Measurements from ENCODE around the gene CUL7. TPM values are rescaled to one million over a fixed set of nuclear protein-coding genes. Genes with fewer than 3 reads are reported as not detected.

The CUL7 gene
- total and polyA plus RNA-seq, 4 experiments from 2014 or later = 2.1 to 13.9 (median 8.8) TPM

DNA sequence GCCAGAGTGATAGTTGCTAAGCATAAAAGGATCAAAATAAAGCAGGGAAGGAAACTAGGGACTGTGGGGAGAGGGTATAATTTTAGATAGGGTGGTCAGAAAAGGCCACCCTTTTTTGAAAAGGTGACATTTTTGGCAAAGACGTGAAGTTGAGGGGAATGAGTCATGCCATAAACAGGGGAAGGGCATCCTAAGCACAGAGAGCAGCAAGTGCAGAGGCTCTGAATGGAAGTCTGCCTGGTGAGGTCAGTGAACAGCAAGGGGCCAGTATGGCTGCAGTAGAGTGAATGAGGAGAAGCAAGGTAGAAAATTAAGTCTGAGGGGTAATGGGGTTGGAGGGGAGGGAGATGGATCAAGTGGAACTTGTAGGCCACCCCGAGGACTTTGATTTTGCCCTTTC lies 8.2 kb upstream of the CUL7 start:
- H3K27ac Mint-ChIP-seq = peak overlapping the region in 2 of 7 donors; percentile 9 to 98

GRCh38 chr6:43060755-43061633 lies 7.3 kb upstream of the CUL7 start:
- Histone ChIP-seq H3K9me3 (ENCODE audit: control insufficient read depth in 1 of 2, low read length in 2 of 2) (no peaks in the 10 kb centered on the region), H3K4me3 (ENCODE audit: low read length in 2 of 2) (no peak overlapping the region), H3K27ac (ENCODE audit: low read depth, low read length) (no peak overlapping the region), H3K27me3 (ENCODE audit: insufficient read depth, low read length) (no peaks in the 10 kb centered on the region), H3K36me3 (ENCODE audit: insufficient read depth, low read length) (peaks cover 8% of the 10 kb centered on the region), H3K4me1 (ENCODE audit: insufficient read depth, low read length) (peaks cover 22% of the 10 kb centered on the region)
- Mint-ChIP-seq H3K27me3 (no peaks in the 10 kb centered on the region), H3K9me3 (no peaks in the 10 kb centered on the region), H3K27ac (peak overlapping the region; percentile 83 to 99 (median 94)), H3K36me3 (peaks cover 33 to 51% of the 10 kb centered on the region in 2 donors), H3K4me3 (peak overlapping the region; percentile 94 to 99 (median 97)), H3K4me1 (peaks cover 25 to 42% (median 34%) of the 10 kb centered on the region in 4 donors)
- POLR2A ChIA-PET (ENCODE audit: partially characterized antibody) = interaction anchor here (1.5 to 3.1 kb wide), 5 partner anchors 39 to 132 kb away, joined by 4 to 32 read pairs (median 8); partner anchors contain the start of genes CNPY3, PEX6 and RRP36
- DNase-seq = no peak
- CTCF ChIA-PET (ENCODE audit: partially characterized antibody) = interaction anchor here (0.9 kb wide), 1 partner anchor 39 kb away, joined by 3 read pairs; the partner anchor contains the start of gene RRP36
- intact Hi-C loops (cut with micrococcal nuclease) = no loop called here

More for the DNA sequence above, 8.2 kb upstream of the CUL7 start:
- H3K36me3 ChIP-seq (ENCODE audit: insufficient read depth, low read length) = peaks cover 6% of the 10 kb centered on the region
- H3K4me1 ChIP-seq (ENCODE audit: insufficient read depth, low read length) = peaks cover 22% of the 10 kb centered on the region
- no peaks in the 10 kb centered on the region for H3K27me3 Mint-ChIP-seq
- intact Hi-C loops (cut with micrococcal nuclease) = no loop called here
- ChIA-PET POLR2A (ENCODE audit: partially characterized antibody) (interaction anchor here (0.6 kb wide), 1 partner anchor 132 kb away, joined by 3 read pairs; the partner anchor contains the start of gene CNPY3), CTCF (ENCODE audit: partially characterized antibody) (no interaction called here)
- peaks cover 25 to 40% (median 34%) of the 10 kb centered on the region in 4 donors for H3K4me1 Mint-ChIP-seq
- H3K9me3 ChIP-seq (ENCODE audit: control insufficient read depth in 1 of 2, low read length in 2 of 2) = no peaks in the 10 kb centered on the region
- peak overlapping the region in 1 of 8 donors; percentile 41 for H3K4me3 Mint-ChIP-seq
- H3K9me3 Mint-ChIP-seq = no peaks in the 10 kb centered on the region
- peaks cover 37 to 56% of the 10 kb centered on the region in 2 donors for H3K36me3 Mint-ChIP-seq
- H3K27me3 ChIP-seq (ENCODE audit: insufficient read depth, low read length) = no peaks in the 10 kb centered on the region
- H3K27ac ChIP-seq (ENCODE audit: low read depth, low read length) = no peak overlapping the region
- H3K4me3 ChIP-seq (ENCODE audit: low read length in 2 of 2) = no peak overlapping the region
- DNase-seq = no peak

DNA sequence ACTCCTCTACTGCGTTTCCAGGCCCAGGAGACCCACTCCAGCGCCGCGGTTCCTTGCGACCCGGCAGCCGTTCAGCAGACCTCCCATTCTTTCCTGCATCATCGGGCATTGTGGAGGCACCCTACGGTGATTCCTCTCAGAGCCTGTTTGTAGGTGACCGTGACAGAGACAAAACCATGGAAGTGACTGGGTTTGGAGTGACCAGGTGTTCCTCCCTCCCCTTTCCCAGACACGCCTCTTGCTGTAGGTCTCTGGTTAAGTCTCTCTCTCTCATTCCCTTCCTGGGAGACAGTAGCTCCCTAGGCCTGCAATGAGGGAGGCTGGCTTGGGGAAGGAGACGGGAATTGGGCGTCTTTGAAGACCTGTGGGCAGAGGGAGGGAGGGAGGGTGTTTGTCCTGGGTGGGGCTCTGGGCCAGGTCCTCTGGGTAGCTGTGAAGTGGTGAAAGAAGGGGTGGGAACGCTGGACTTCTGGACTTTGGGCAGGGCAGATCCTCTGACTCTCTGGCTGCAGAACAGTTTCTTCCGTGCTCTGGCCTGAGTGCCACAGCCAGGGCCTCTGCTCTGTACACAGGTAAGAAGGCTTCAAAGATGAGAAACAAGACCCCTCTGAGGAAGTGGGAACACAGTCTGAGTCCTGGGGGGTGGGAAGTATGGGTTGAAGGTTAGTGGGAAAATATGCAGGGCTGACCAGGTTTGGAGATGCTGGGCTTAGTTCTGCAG lies 6.5 kb upstream of the CUL7 start:
- Histone ChIP-seq H3K4me3 (ENCODE audit: low read length in 2 of 2) (peak overlapping the region; percentile 84 to 87), H3K4me1 (ENCODE audit: insufficient read depth, low read length) (peaks cover 22% of the 10 kb centered on the region), H3K9me3 (ENCODE audit: control insufficient read depth in 1 of 2, low read length in 2 of 2) (no peaks in the 10 kb centered on the region), H3K27me3 (ENCODE audit: insufficient read depth, low read length) (no peaks in the 10 kb centered on the region), H3K36me3 (ENCODE audit: insufficient read depth, low read length) (peaks cover 13% of the 10 kb centered on the region), H3K27ac (ENCODE audit: low read depth, low read length) (peak overlapping the region; percentile 91)
- POLR2A ChIA-PET (ENCODE audit: partially characterized antibody) = interaction anchor here (1.4 to 3.1 kb wide), 11 partner anchors 10 to 180 kb away, joined by 4 to 32 read pairs (median 8); partner anchors contain the start of genes CNPY3, KLHDC3, MEA1 and PEX6
- peak overlapping the region; percentile 97 to 100 (median 99) for H3K27ac Mint-ChIP-seq
- H3K36me3 Mint-ChIP-seq = peaks cover 32 to 48% of the 10 kb centered on the region in 2 donors
- peak in 1 of 5 donors; percentile 41 for DNase-seq
- peaks cover 27 to 50% (median 34%) of the 10 kb centered on the region in 4 donors for H3K4me1 Mint-ChIP-seq
- CTCF ChIA-PET (ENCODE audit: partially characterized antibody) = interaction anchor here (0.7 to 1.3 kb wide), 3 partner anchors 79 to 99 kb away, joined by 3 to 4 read pairs (median 3); partner anchors contain the start of gene GNMT
- H3K4me3 Mint-ChIP-seq = peak overlapping the region; percentile 94 to 99 (median 97)
- intact Hi-C loops (cut with micrococcal nuclease) = no loop called here
- no peaks in the 10 kb centered on the region for H3K27me3 Mint-ChIP-seq
- H3K9me3 Mint-ChIP-seq = no peaks in the 10 kb centered on the region

- Histone ChIP-seq H3K4me3 (ENCODE audit: low read length in 2 of 2) (peak within 1 kb of the TSS; percentile 84 to 87), H3K4me1 (ENCODE audit: insufficient read depth, low read length) (peaks cover 24% of the 10 kb centered on the region), H3K36me3 (ENCODE audit: insufficient read depth, low read length) (peaks cover 13% of the 10 kb centered on the region), H3K27me3 (ENCODE audit: insufficient read depth, low read length) (no peaks in the 10 kb centered on the region), H3K9me3 (ENCODE audit: control insufficient read depth in 1 of 2, low read length in 2 of 2) (no peaks in the 10 kb centered on the region), H3K27ac (ENCODE audit: low read depth, low read length) (peak within 1 kb of the TSS; percentile 91)
- Mint-ChIP-seq H3K27me3 (no peaks in the 10 kb centered on the region), H3K36me3 (peaks cover 26 to 44% of the 10 kb centered on the region in 2 donors), H3K9me3 (no peaks in the 10 kb centered on the region), H3K4me3 (peak within 1 kb of the TSS; percentile 94 to 99 (median 97)), H3K27ac (peak within 1 kb of the TSS; percentile 97 to 100 (median 99)), H3K4me1 (peaks cover 27 to 52% (median 35%) of the 10 kb centered on the region in 4 donors)
- ChIA-PET POLR2A (ENCODE audit: partially characterized antibody) (interaction anchor here (0.9 to 3.1 kb wide), 18 partner anchors 9 to 457 kb away, joined by 3 to 32 read pairs (median 6); partner anchors contain the start of genes CNPY3, GNMT, KLHDC3 and MEA1), CTCF (ENCODE audit: partially characterized antibody) (interaction anchor here (0.7 to 1.9 kb wide), 4 partner anchors 45 to 99 kb away, joined by 3 to 7 read pairs (median 4); partner anchors contain the start of genes GNMT, KLHDC3 and MEA1)
- peak; percentile 95 to 99 (median 96) for DNase-seq
- intact Hi-C loops (cut with micrococcal nuclease) = loop anchor here (1.0 to 2.0 kb wide), 7 partner anchors 38 to 313 kb away; partner anchors contain the start of genes CNPY3, KLHDC3, PEX6 and RRP36
Measured at GRCh38 chr6:43059168-43060033, 5.8 kb upstream of the CUL7 start, which contains the start of the genes KLC4 and MRPL2. Gene KLC4, plus strand, starts transcription at chr6:43059631. Its CDS starts 1,705 bp downstream, at chr6:43061336. Gene MRPL2, minus strand, starts transcription at chr6:43059434. Its CDS starts 53 bp downstream, at chr6:43059381.

DNA sequence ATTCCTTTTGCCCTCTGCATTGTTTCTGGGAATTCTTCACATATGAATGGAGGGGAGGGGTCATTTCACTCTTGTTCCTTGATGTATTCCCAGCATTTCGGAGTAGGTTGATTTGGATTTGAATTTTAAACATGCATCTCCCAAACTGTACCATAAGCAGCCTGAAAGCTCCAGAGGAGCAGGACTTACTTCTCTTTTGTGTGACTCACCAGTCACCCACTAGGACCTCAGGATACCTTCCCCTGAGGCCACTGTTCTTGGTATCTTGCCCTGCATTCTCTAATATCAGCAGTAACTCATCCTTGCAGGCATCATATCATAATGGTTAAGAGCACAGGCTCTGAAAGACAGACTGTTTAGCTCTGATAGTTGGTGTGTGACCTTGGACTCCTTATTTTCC lies 4.9 kb upstream of the CUL7 start:
- peak overlapping the region; percentile 91 for H3K27ac ChIP-seq (ENCODE audit: low read depth, low read length)
- Mint-ChIP-seq H3K9me3 (peaks cover 0 to 2% (median 0%) of the 10 kb centered on the region in 8 donors), H3K27ac (peak overlapping the region; percentile 97 to 100 (median 99)), H3K4me1 (peaks cover 30 to 60% (median 42%) of the 10 kb centered on the region in 4 donors), H3K4me3 (peak overlapping the region; percentile 94 to 99 (median 97)), H3K36me3 (peaks cover 19 to 45% of the 10 kb centered on the region in 2 donors), H3K27me3 (no peaks in the 10 kb centered on the region)
- ChIA-PET POLR2A (ENCODE audit: partially characterized antibody) (interaction anchor here (1.0 to 3.1 kb wide), 13 partner anchors 16 to 288 kb away, joined by 3 to 32 read pairs (median 8); partner anchors contain the start of genes CNPY3, KLHDC3, MEA1 and PEX6), CTCF (ENCODE audit: partially characterized antibody) (interaction anchor here (1.9 kb wide), 1 partner anchor 44 kb away, joined by 7 read pairs; the partner anchor contains the start of genes KLHDC3 and MEA1)
- peak overlapping the region; percentile 84 to 87 for H3K4me3 ChIP-seq (ENCODE audit: low read length in 2 of 2)
- H3K36me3 ChIP-seq (ENCODE audit: insufficient read depth, low read length) = peaks cover 13% of the 10 kb centered on the region
- no peak for DNase-seq
- H3K9me3 ChIP-seq (ENCODE audit: control insufficient read depth in 1 of 2, low read length in 2 of 2) = no peaks in the 10 kb centered on the region
- intact Hi-C loops (cut with micrococcal nuclease) = loop anchor here (2.0 kb wide), 1 partner anchor 112 kb away; the partner anchor contains the start of gene SRF
- no peaks in the 10 kb centered on the region for H3K27me3 ChIP-seq (ENCODE audit: insufficient read depth, low read length)
- peaks cover 30% of the 10 kb centered on the region for H3K4me1 ChIP-seq (ENCODE audit: insufficient read depth, low read length)

All from CD4-positive, alpha-beta memory T cell (primary cell).